Measurements from ENCODE around the gene SMAP1.

- TF ChIP-seq POLR2A (IDR thresholded peaks at IDR 0.05) (no peak), POLR2AphosphoS5 (IDR thresholded peaks at IDR 0.05) (no peak), EP300 (IDR thresholded peaks at IDR 0.05) (no peak)
- TF ChIP-seq, protein P1, sequence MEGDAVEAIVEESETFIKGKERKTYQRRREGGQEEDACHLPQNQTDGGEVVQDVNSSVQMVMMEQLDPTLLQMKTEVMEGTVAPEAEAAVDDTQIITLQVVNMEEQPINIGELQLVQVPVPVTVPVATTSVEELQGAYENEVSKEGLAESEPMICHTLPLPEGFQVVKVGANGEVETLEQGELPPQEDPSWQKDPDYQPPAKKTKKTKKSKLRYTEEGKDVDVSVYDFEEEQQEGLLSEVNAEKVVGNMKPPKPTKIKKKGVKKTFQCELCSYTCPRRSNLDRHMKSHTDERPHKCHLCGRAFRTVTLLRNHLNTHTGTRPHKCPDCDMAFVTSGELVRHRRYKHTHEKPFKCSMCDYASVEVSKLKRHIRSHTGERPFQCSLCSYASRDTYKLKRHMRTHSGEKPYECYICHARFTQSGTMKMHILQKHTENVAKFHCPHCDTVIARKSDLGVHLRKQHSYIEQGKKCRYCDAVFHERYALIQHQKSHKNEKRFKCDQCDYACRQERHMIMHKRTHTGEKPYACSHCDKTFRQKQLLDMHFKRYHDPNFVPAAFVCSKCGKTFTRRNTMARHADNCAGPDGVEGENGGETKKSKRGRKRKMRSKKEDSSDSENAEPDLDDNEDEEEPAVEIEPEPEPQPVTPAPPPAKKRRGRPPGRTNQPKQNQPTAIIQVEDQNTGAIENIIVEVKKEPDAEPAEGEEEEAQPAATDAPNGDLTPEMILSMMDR (IDR thresholded peaks at IDR 0.05): no peak
Observed at GRCh38 chr6:70797625-70798024, 129.9 kb downstream of the SMAP1 start.

All from gastroesophageal sphincter (tissue), 3 donors.